HG02763 (cell line): Measurements from ENCODE around the gene SUMO2.

Experiments used
- ATAC-seq: cut with Tn5 transposase; IDR thresholded peaks from one replicate; pipeline ENCODE4 v1.9.1; 2021; ENCODE audit warnings: mild to moderate bottlenecking, moderate library complexity; ENCODE audit not compliant: unreplicated experiment

The SUMO2 gene

GRCh38 chr17:75124819-75125162 lies 58.0 kb downstream of the SUMO2 start:
- no peak for ATAC-seq

DNA sequence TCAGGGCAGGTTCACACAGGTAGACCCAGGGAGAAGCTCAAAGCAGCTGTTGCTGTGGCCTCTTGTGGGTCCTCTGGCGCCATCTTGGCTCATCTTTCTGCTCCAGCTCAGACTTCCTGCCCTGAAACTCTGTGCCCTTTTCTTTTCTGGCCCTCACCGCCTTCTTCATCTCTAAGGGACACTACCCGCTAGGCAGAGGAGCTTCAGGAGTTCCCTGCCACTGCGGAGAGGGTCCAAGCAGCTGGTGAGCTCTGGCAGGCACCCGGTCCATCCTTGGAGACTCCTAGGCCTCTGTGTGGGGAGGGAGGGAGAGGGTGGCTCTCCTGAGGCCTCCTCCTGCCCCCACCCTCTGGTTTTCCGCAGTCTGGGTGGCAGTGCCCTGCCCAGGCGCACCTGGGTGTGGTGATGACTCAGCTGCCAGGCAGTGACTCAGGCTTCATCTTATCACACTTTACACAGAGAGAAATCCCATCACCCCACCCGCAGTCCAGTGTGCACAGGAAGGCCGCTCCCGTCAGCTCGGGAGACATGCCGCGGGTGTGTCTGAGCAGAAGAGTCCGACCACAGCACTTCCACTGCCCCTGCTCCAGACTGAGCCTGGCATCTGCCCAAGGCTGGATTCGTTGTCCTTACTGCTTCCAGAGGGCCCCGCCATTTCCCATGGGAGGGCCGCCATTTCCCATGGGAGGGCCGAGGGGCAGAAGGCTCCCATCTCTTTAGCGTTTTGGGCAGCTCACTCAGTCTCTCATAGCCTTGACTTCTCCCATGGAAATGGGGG lies 58.5 kb downstream of the SUMO2 start:
- ATAC-seq: no peak

DNA sequence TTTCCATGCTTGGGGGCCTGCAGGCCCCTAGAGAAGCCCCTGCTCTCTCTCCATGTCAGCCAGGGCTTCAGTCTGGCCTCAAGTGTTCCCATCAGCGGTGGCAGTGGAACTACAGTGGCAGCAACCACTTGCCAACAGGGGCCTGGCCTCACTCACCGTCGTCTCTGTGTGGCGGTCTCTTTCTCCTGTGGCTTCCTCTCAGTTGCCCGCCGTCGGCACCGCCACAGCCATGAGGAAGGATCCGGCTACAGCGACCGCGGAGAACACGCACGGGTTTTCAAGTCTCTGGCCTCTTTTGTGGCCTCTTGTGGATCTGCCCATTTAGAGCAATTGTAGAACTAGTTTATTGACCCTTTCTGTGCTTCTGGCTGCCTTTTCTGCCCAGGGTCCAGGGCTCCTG lies 64.5 kb downstream of the SUMO2 start:
- ATAC-seq: no peak

- ATAC-seq: no peak
These were observed 66.0 kb downstream of the SUMO2 start for GRCh38 chr17:75116737-75117136.
